Esophagus muscularis mucosa (tissue), 3 donors: ENCODE measurements around the gene CNP.

ENCODE experiments used
- POLR2A ChIP-seq: fragments of 450-650 bp; IDR thresholded peaks from one replicate; pipeline ENCODE4 v1.6.1; 2017; ENCODE audit warnings: antibody characterized with exemption, moderate library complexity, mild to moderate bottlenecking, low read depth
- TF ChIP-seq, protein P1 (sequence below), 3 experiments: fragments of 200-600 bp in 2 of 3; fragments of 450-650 bp in 1 of 3; sonication (generic) in 2 of 3; IDR thresholded peaks; one replicate each; pipeline ENCODE4 v1.5.1; 2017 to 2019; ENCODE audit warnings: antibody characterized with exemption in 3 of 3, mild to moderate bottlenecking in 2 of 3, moderate library complexity in 1 of 3

DNA sequence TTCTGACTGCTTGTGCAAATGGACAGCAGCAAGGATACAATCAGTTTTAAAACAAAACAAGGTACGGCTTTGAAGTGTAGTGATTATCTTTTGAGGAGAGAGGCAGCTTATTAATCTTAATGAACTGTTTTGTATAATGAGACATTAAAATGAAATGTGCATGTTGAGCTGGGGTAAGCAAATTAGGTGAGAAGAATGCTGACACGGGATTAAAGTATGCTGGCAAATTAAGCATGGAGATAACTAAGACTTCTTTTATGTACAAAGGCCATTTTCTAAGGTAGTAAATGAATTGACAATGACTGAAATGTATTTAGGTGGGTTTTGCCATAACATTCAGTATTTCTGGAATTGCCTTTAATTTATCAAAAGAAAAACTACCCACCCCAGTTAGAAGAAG is 31.9 kb downstream of the CNP start:
- TF ChIP-seq, protein P1, sequence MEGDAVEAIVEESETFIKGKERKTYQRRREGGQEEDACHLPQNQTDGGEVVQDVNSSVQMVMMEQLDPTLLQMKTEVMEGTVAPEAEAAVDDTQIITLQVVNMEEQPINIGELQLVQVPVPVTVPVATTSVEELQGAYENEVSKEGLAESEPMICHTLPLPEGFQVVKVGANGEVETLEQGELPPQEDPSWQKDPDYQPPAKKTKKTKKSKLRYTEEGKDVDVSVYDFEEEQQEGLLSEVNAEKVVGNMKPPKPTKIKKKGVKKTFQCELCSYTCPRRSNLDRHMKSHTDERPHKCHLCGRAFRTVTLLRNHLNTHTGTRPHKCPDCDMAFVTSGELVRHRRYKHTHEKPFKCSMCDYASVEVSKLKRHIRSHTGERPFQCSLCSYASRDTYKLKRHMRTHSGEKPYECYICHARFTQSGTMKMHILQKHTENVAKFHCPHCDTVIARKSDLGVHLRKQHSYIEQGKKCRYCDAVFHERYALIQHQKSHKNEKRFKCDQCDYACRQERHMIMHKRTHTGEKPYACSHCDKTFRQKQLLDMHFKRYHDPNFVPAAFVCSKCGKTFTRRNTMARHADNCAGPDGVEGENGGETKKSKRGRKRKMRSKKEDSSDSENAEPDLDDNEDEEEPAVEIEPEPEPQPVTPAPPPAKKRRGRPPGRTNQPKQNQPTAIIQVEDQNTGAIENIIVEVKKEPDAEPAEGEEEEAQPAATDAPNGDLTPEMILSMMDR (IDR thresholded peaks at IDR 0.05): no peak
- TF ChIP-seq POLR2A: no peak
